ENCODE data around the gene CCDC174.

Gene CCDC174

DNA sequence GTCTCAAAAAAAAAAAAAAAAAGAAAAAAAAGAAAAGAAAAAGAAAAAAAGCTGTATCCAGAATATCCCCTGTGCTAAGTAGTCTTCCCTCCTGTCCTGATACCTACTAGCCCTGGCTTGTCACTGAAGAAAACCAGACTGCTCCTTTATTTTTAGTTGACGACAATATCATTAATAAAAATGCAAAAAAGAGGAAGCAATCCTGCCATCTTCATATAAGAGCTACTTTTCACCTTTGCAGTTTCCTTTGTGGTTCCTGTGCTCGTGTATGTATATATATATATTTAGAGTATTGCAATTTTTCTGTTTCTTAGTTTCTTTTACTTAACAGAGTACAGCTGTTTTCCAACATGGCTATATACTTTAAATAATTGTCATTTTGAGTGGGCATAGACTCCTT, 37.0 kb downstream of the CCDC174 start:
- TF ChIP-seq, protein P1, sequence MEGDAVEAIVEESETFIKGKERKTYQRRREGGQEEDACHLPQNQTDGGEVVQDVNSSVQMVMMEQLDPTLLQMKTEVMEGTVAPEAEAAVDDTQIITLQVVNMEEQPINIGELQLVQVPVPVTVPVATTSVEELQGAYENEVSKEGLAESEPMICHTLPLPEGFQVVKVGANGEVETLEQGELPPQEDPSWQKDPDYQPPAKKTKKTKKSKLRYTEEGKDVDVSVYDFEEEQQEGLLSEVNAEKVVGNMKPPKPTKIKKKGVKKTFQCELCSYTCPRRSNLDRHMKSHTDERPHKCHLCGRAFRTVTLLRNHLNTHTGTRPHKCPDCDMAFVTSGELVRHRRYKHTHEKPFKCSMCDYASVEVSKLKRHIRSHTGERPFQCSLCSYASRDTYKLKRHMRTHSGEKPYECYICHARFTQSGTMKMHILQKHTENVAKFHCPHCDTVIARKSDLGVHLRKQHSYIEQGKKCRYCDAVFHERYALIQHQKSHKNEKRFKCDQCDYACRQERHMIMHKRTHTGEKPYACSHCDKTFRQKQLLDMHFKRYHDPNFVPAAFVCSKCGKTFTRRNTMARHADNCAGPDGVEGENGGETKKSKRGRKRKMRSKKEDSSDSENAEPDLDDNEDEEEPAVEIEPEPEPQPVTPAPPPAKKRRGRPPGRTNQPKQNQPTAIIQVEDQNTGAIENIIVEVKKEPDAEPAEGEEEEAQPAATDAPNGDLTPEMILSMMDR (IDR thresholded peaks at IDR 0.05; ENCODE audit: low read depth, low read length, missing control alignments), result no peak
- no peak for DNase-seq (ENCODE audit: low read depth)
- H3K4me3 ChIP-seq (ENCODE audit: low read depth, low read length), result no peak overlapping the region
- in situ Hi-C loops (cut with HindIII; ENCODE audit: low sequenced_read_pairs), result no loop called here

DNA sequence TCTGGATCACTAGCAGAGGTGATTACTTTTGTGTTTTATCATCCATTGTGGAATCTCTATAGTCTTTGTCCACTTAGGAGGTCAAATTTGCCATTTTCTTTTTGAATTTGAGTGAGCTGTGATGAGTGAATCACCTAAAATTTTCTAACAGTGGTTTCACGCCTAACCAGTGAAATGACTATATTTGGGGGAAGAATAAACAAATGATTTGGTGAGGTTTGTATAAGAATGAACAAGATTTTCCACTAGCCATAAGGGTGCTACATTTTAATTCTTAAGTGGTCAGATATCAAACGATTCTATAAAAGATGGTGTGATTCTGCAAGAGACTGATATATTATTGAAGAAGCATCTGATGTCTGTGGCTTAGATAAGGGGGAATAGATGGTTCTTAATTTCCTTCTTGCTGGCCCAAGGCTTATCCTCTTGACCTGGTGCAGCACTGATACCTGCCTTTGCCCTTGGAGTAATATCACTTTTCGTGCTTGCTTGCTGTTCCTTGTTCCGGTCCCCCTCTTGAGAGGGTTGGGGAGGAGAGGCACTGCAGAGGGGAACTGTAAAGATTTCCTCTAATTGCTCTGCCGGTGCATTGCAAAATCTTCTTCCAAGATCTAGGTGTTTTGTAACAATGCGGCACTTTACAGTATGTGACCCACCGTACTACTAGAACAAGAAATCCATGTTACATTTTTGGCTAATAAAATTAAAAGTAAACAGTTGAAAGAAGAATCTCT, 37.9 kb downstream of the CCDC174 start:
- DNase-seq (ENCODE audit: low read depth), result no peak
- no peak overlapping the region for H3K4me3 ChIP-seq (ENCODE audit: low read depth, low read length)
- in situ Hi-C loops (cut with HindIII; ENCODE audit: low sequenced_read_pairs), result no loop called here
- TF ChIP-seq, protein P1 (IDR thresholded peaks at IDR 0.05; ENCODE audit: low read depth, low read length, missing control alignments), result no peak

DNA sequence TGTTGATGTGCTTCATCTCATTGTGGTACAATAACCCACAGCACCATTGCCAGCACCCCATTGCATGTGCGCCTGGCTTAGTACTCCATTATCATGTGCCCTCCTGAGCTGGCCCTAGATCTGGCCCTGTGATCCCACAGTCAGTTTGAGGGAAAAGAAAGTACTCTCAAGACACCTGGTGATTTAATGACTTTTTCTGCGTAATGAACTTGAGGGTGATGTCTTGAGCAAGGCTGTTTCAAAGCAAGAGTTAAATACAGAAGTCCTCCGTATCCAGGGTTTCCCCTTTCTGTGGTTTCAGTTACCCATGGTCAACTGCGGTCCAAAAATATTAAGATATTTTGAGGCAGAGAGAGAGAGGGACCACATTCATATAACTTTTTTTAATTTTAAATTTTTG, 39.7 kb downstream of the CCDC174 start:
- TF ChIP-seq, protein P1 (IDR thresholded peaks at IDR 0.05; ENCODE audit: low read depth, low read length, missing control alignments), result no peak
- no peak overlapping the region for H3K4me3 ChIP-seq (ENCODE audit: low read depth, low read length)
- DNase-seq (ENCODE audit: low read depth), result no peak
- in situ Hi-C loops (cut with HindIII; ENCODE audit: low sequenced_read_pairs), result no loop called here

DNA sequence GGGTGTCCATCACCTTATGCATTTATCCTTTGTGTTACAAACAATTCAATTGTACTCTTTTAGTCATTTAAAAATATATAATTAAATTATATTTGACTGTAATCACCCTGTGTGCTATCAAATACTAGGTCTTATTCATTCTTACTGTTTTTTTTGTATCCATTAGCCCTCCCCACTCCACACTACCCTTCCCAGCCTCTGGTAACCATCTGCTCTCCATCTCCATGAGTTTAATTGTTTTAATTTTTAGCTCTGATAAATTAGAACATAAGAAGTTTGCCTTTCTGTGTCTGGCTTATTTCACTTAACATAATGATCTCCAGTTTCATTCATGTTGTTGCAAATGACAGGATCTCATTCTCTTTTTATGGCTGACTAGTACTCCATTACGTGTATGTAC, 40.2 kb downstream of the CCDC174 start:
- H3K4me3 ChIP-seq (ENCODE audit: low read depth, low read length), result no peak overlapping the region
- DNase-seq (ENCODE audit: low read depth), result no peak
- TF ChIP-seq, protein P1 (IDR thresholded peaks at IDR 0.05; ENCODE audit: low read depth, low read length, missing control alignments), result no peak
- in situ Hi-C loops (cut with HindIII; ENCODE audit: low sequenced_read_pairs), result no loop called here

DNA sequence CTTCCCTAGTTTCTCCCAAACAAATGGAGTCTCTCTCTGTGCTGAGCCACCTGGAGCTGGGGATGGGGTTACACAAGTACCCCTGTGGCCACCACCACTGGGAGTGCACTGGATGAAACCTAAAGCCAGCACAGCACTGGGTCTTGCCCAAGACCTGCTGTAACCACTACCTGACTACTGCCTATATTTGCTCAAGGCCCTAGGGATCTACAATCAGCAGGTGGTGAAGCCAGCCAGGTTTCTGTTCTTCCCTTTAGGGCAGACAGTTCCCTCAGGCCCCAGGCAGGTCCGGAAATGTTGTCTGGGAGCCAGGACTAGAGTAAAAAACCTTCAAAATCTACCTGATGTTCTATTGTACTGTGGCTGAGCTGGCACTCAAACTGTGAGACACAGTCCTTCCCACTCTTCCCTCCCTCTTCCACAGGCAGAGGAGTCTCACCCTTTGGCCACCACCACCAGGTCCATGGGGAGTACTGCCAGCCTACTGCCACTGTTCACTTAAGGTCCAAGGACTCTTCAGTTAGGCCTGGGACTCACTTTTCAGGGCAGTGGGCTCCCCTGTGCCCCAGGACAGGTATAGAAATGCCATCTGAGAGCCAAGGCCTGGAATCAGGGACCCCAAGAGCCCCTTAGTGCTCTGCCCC, 47.2 kb downstream of the CCDC174 start:
- H3K4me3 ChIP-seq (ENCODE audit: low read depth, low read length), result no peak overlapping the region
- DNase-seq (ENCODE audit: low read depth), result no peak
- TF ChIP-seq, protein P1 (IDR thresholded peaks at IDR 0.05; ENCODE audit: low read depth, low read length, missing control alignments), result no peak
- in situ Hi-C loops (cut with HindIII; ENCODE audit: low sequenced_read_pairs), result no loop called here

DNA sequence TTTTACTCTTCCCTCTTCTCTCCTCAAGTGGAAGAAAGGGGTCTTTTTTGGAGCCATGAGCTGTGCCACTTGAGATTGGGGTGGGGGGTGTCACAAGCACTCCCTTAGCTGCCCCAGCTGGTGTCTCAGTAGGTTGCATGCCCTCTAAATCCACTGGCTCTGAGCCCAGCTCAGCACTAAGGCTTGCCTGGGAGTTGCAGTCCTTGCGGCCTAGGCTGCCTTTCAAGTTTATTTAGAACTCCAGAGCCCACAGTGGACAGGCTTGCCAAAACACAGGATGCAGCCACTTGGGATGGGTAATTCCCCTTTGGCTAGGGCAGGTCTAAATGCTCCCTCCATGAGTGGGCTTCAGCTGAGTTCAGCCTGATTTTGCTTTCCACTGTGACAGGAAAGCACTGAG, 48.1 kb downstream of the CCDC174 start:
- in situ Hi-C loops (cut with HindIII; ENCODE audit: low sequenced_read_pairs), result no loop called here
- no peak for DNase-seq (ENCODE audit: low read depth)
- no peak overlapping the region for H3K4me3 ChIP-seq (ENCODE audit: low read depth, low read length)
- TF ChIP-seq, protein P1 (IDR thresholded peaks at IDR 0.05; ENCODE audit: low read depth, low read length, missing control alignments), result no peak

All from astrocyte of the cerebellum (primary cell).